KMS-11 (cell line): ENCODE results near the gene BANF1.
A peak's percentile ranks its signal among the peaks of the same experiment; 100 is the strongest.

Experiments used
- H2AFZ ChIP-seq: fragments of 200-600 bp; sonication (generic); 2 replicates; pipeline ENCODE4 v1.6.1; 2016; ENCODE audit warnings: antibody characterized with exemption, mixed run types, low read depth
- H3K27ac ChIP-seq: fragments of 200-600 bp; sonication (generic); 2 replicates; pipeline ENCODE4 v1.6.1; 2016; ENCODE audit warnings: mild to moderate bottlenecking, mixed run types
- H3K27me3 ChIP-seq: fragments of 200-600 bp; sonication (generic); 2 replicates; pipeline ENCODE4 v1.6.1; 2017; ENCODE audit warnings: mild to moderate bottlenecking, low read depth, mixed run types, moderate library complexity; ENCODE audit not compliant: insufficient read depth
- H3K36me3 ChIP-seq: fragments of 200-600 bp; sonication (generic); 2 replicates; pipeline ENCODE4 v1.6.1; 2017; ENCODE audit warnings: mild to moderate bottlenecking, mixed run types; ENCODE audit not compliant: insufficient read depth
- H3K4me1 ChIP-seq: fragments of 200-600 bp; sonication (generic); 2 replicates; pipeline ENCODE4 v1.6.1; 2016; ENCODE audit warnings: mild to moderate bottlenecking, low read depth, mixed run types; ENCODE audit not compliant: poor library complexity, severe bottlenecking
- H3K4me2 ChIP-seq: fragments of 200-600 bp; sonication (generic); 2 replicates; pipeline ENCODE4 v1.7.0; 2016; ENCODE audit warnings: mild to moderate bottlenecking, mixed run types
- H3K4me3 ChIP-seq: fragments of 200-600 bp; sonication (generic); IDR thresholded peaks from 2 replicates; pipeline ENCODE4 v1.6.1; 2017; ENCODE audit warnings: low read depth, low read length, mixed read lengths; ENCODE audit not compliant: insufficient read depth
- H3K79me2 ChIP-seq: fragments of 200-600 bp; sonication (generic); 2 replicates; pipeline ENCODE4 v1.6.1; 2016; ENCODE audit warnings: low read depth, mixed run types; ENCODE audit not compliant: insufficient read depth
- H3K9ac ChIP-seq: fragments of 200-600 bp; sonication (generic); 2 replicates; pipeline ENCODE4 v1.6.1; 2016; ENCODE audit warnings: mild to moderate bottlenecking, mixed run types
- H4K20me1 ChIP-seq: fragments of 200-600 bp; sonication (generic); 2 replicates; pipeline ENCODE4 v1.6.1; 2016; ENCODE audit warnings: mild to moderate bottlenecking, mixed run types; ENCODE audit not compliant: insufficient read depth
- CTCF ChIP-seq: fragments of 200-600 bp; sonication (generic); conservative IDR thresholded peaks from 2 replicates; pipeline ENCODE4 v1.6.1; 2017; ENCODE audit warnings: low read depth, mild to moderate bottlenecking, antibody characterized with exemption, low read length, moderate library complexity, mixed read lengths

Gene BANF1

GRCh38 chr11:66002648-66003225, 434 bp downstream of the BANF1 start:
- H3K27me3 ChIP-seq = no peaks in the 10 kb centered on the region
- peak overlapping the region; percentile 72 for H3K27ac ChIP-seq
- peak overlapping the region; percentile 58; the same call in 1 of the 2 replicates for H2AFZ ChIP-seq
- no peak for TF ChIP-seq CTCF
- H3K4me1 ChIP-seq = peaks cover 16% of the 10 kb centered on the region
- peak overlapping the region; percentile 63 for H3K9ac ChIP-seq
- H4K20me1 ChIP-seq = no peaks in the 10 kb centered on the region
- 0 out of 2 replicates have a peak, but pooled peaks cover 5% of the 10 kb centered on the region for H3K36me3 ChIP-seq
- peak overlapping the region; percentile 71 for H3K4me2 ChIP-seq
- peaks cover 27% of the 10 kb centered on the region for H3K79me2 ChIP-seq
- no peak overlapping the region for H3K4me3 ChIP-seq

DNA sequence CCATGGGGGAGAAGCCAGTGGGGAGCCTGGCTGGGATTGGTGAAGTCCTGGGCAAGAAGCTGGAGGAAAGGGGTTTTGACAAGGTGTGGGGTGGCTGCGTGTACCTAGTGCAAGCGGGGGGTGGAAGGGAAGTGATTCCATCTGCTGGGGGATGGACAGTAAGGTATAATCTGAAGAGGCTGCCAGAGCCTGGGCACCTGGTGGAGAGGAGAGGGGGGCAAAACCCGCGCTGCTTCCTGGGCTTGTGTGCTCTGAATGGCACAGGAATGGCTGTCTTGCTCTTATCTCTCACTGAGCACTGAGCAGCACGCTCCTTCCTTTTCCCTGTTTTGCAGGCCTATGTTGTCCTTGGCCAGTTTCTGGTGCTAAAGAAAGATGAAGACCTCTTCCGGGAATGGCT, 988 bp downstream of the BANF1 start:
- no peaks in the 10 kb centered on the region for H4K20me1 ChIP-seq
- H2AFZ ChIP-seq = no peak overlapping the region
- peak overlapping the region; percentile 21; the same call in 1 of the 2 replicates for H3K27ac ChIP-seq
- no peak for TF ChIP-seq CTCF
- H3K36me3 ChIP-seq = 0 out of 2 replicates have a peak, but pooled peaks cover 5% of the 10 kb centered on the region
- H3K79me2 ChIP-seq = peaks cover 27% of the 10 kb centered on the region
- H3K27me3 ChIP-seq = no peaks in the 10 kb centered on the region
- peak overlapping the region; percentile 63; the same call in 1 of the 2 replicates for H3K9ac ChIP-seq
- H3K4me1 ChIP-seq = peaks cover 21% of the 10 kb centered on the region
- peak overlapping the region; percentile 71 for H3K4me2 ChIP-seq
- H3K4me3 ChIP-seq = no peak overlapping the region

GRCh38 chr11:66004186-66004585, 1.9 kb downstream of the BANF1 start:
- no peak overlapping the region for H3K27ac ChIP-seq
- peaks cover 27% of the 10 kb centered on the region for H3K79me2 ChIP-seq
- TF ChIP-seq CTCF = no peak
- no peak overlapping the region for H3K9ac ChIP-seq
- H3K4me2 ChIP-seq = no peak overlapping the region
- H3K27me3 ChIP-seq = no peaks in the 10 kb centered on the region
- no peak overlapping the region for H3K4me3 ChIP-seq
- peaks cover 23% of the 10 kb centered on the region for H3K4me1 ChIP-seq
- no peak overlapping the region for H2AFZ ChIP-seq
- no peaks in the 10 kb centered on the region for H4K20me1 ChIP-seq
- 0 out of 2 replicates have a peak, but pooled peaks cover 5% of the 10 kb centered on the region for H3K36me3 ChIP-seq

DNA sequence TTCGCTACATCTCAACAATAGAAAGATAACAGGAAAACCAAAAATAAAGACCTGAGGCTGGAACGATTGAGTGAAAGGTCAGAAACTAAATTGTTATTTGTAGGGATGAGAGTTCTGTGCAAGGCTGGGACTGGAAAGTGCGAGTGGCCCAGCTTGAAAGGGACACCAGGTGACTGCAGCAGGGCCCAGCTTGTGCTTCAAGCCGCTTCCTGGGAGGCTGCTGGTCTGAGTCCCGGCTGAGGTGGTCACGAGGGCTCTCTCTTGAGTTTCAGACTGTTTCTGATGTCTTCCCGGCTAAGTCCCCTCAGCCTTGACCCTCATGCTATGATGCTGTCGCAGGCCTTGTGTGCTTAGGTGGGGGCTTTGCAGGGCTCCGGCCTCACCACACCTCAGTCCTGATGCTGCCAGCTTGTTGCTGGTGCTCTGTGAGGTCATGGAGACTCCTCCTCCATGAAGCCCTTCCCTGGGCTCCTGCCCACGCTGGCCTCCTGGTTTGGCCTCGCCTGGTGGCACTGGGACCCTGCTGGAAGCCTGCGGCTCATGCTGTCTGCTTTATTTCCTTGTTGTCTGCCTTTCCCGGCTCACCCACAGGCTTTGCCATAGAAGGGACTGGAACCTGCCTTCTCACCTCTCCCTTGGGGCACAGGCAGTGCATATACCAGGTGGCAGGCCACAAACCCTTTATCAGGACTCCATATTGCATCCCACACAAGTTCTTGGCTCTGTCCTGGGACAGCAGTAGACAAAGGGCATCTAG, 4.0 kb downstream of the BANF1 start:
- Histone ChIP-seq H4K20me1 (no peaks in the 10 kb centered on the region), H3K4me3 (no peak overlapping the region), H3K9ac (no peak overlapping the region), H3K4me1 (peaks cover 18% of the 10 kb centered on the region), H2AFZ (no peak overlapping the region), H3K4me2 (no peak overlapping the region), H3K27ac (no peak overlapping the region), H3K27me3 (no peaks in the 10 kb centered on the region), H3K79me2 (peaks cover 14% of the 10 kb centered on the region), H3K36me3 (0 out of 2 replicates have a peak, but pooled peaks cover 5% of the 10 kb centered on the region)
- no peak for TF ChIP-seq CTCF
